ENCODE measurements around the gene KCTD1. TPM values are rescaled to one million over a fixed set of nuclear protein-coding genes. Genes with fewer than 3 reads are reported as not detected.

Gene KCTD1
- total and polyA plus RNA-seq, 2 experiments from 2014 or later, result 5.4 to 13.8 TPM

GRCh38 chr18:26483633-26484032 is 64.7 kb downstream of the KCTD1 start:
- H3K27ac ChIP-seq, result peak overlapping the region; percentile 17
- H3K79me2 ChIP-seq, result no peaks in the 10 kb centered on the region
- H4K20me1 ChIP-seq (ENCODE audit: insufficient read depth, poor library complexity, severe bottlenecking), result no peaks in the 10 kb centered on the region
- 77% methylated on average over 4 of the region's 4 CpGs for WGBS (ENCODE audit: low lambda C conversion rate, missing lambda C conversion rate)
- no peak overlapping the region for H3K4me3 ChIP-seq
- TF ChIP-seq EZH2phosphoT487 (IDR thresholded peaks at IDR 0.05; ENCODE audit: low read depth, severe bottlenecking, unreplicated experiment), result no peak
- no peak for TF ChIP-seq CTCF (IDR thresholded peaks at IDR 0.05; ENCODE audit: poor library complexity)
- TF ChIP-seq EZH2 (IDR thresholded peaks at IDR 0.05; ENCODE audit: borderline replicate concordance), result no peak
- H3K9me3 ChIP-seq (ENCODE audit: low read depth), result no peaks in the 10 kb centered on the region
- no peaks in the 10 kb centered on the region for H3K27me3 ChIP-seq
- no peaks in the 10 kb centered on the region for H3K36me3 ChIP-seq (replicated peaks; ENCODE audit: insufficient read depth, low read depth)
- H3K9me2 ChIP-seq (replicated peaks; ENCODE audit: insufficient read depth), result no peaks in the 10 kb centered on the region
- H3K4me1 ChIP-seq (ENCODE audit: insufficient read depth), result peaks cover 16% of the 10 kb centered on the region
- H2AFZ ChIP-seq, result no peak overlapping the region
- peak; percentile 38 for DNase-seq (ENCODE audit: low spot score)
- no peak overlapping the region for H3K4me2 ChIP-seq

- H3K36me3 ChIP-seq (replicated peaks; ENCODE audit: insufficient read depth, low read depth), result no peaks in the 10 kb centered on the region
- H4K20me1 ChIP-seq (ENCODE audit: insufficient read depth, poor library complexity, severe bottlenecking), result no peaks in the 10 kb centered on the region
- H3K9me3 ChIP-seq (ENCODE audit: low read depth), result no peaks in the 10 kb centered on the region
- TF ChIP-seq EZH2 (IDR thresholded peaks at IDR 0.05; ENCODE audit: borderline replicate concordance), result no peak
- TF ChIP-seq CTCF (IDR thresholded peaks at IDR 0.05; ENCODE audit: poor library complexity), result no peak
- no peak for TF ChIP-seq EZH2phosphoT487 (IDR thresholded peaks at IDR 0.05; ENCODE audit: low read depth, severe bottlenecking, unreplicated experiment)
- peaks cover 16% of the 10 kb centered on the region for H3K4me1 ChIP-seq (ENCODE audit: insufficient read depth)
- DNase-seq (ENCODE audit: low spot score), result no peak
- H3K9me2 ChIP-seq (replicated peaks; ENCODE audit: insufficient read depth), result no peaks in the 10 kb centered on the region
- H3K4me2 ChIP-seq, result no peak overlapping the region
- H3K27ac ChIP-seq, result peak overlapping the region; percentile 95
- no peak overlapping the region for H3K4me3 ChIP-seq
- no peaks in the 10 kb centered on the region for H3K27me3 ChIP-seq
- 51% methylated on average over 5 of the region's 5 CpGs for WGBS (ENCODE audit: low lambda C conversion rate, missing lambda C conversion rate)
- H3K79me2 ChIP-seq, result no peaks in the 10 kb centered on the region
- H2AFZ ChIP-seq, result no peak overlapping the region
Observed at GRCh38 chr18:26482569-26482968, 65.8 kb downstream of the KCTD1 start.

- Histone ChIP-seq H3K4me2 (peak overlapping the region; percentile 61), H3K36me3 (replicated peaks; ENCODE audit: insufficient read depth, low read depth) (no peaks in the 10 kb centered on the region), H3K4me1 (ENCODE audit: insufficient read depth) (peaks cover 16% of the 10 kb centered on the region), H3K27me3 (no peaks in the 10 kb centered on the region), H3K79me2 (no peaks in the 10 kb centered on the region), H3K9me2 (replicated peaks; ENCODE audit: insufficient read depth) (no peaks in the 10 kb centered on the region), H3K9me3 (ENCODE audit: low read depth) (no peaks in the 10 kb centered on the region), H3K4me3 (no peak overlapping the region), H3K27ac (peak overlapping the region; percentile 95), H4K20me1 (ENCODE audit: insufficient read depth, poor library complexity, severe bottlenecking) (no peaks in the 10 kb centered on the region), H2AFZ (no peak overlapping the region)
- 60% methylated on average over 8 of the region's 8 CpGs for WGBS (ENCODE audit: low lambda C conversion rate, missing lambda C conversion rate)
- peak; percentile 59 for DNase-seq (ENCODE audit: low spot score)
- TF ChIP-seq CTCF (IDR thresholded peaks at IDR 0.05; ENCODE audit: poor library complexity) (no peak), EZH2phosphoT487 (IDR thresholded peaks at IDR 0.05; ENCODE audit: low read depth, severe bottlenecking, unreplicated experiment) (no peak), EZH2 (IDR thresholded peaks at IDR 0.05; ENCODE audit: borderline replicate concordance) (no peak)
Observed at GRCh38 chr18:26480897-26481795, 67.2 kb downstream of the KCTD1 start.
